Hepatocyte (in vitro differentiated cells): ENCODE data around the gene TAAR8. TPM values are rescaled to one million over a fixed set of nuclear protein-coding genes. Genes with fewer than 3 reads are reported as not detected.
"Not testable (repeated sequence)": the region's sequence is repeated elsewhere in the genome, so short reads cannot be mapped to it uniquely, and the experiment has no call there.

Experiments used
- DNase-seq: peaks from one replicate; pipeline ENCODE4 v3.0.0-alpha.2; 2016; ENCODE audit warnings: low spot score
- H2AFZ ChIP-seq: fragments of 200-600 bp; sonication (generic); 2 replicates; pipeline ENCODE4 v1.6.0; 2016; ENCODE audit warnings: antibody characterized with exemption, mild to moderate bottlenecking
- H3K27ac ChIP-seq: fragments of 200-600 bp; sonication (generic); 2 replicates; pipeline ENCODE4 v1.5.1; 2016; ENCODE audit warnings: mild to moderate bottlenecking
- H3K27me3 ChIP-seq: fragments of 200-600 bp; sonication (generic); 2 replicates; pipeline ENCODE4 v1.6.1; 2016
- H3K36me3 ChIP-seq: fragments of 200-600 bp; sonication (generic); replicated peaks from 2 replicates; pipeline ENCODE4 v1.5.1; 2016; ENCODE audit warnings: low read depth; ENCODE audit not compliant: insufficient read depth
- H3K4me1 ChIP-seq: fragments of 200-600 bp; sonication (generic); 2 replicates; pipeline ENCODE4 v1.5.1; 2016; ENCODE audit warnings: mild to moderate bottlenecking, moderate library complexity; ENCODE audit not compliant: insufficient read depth
- H3K4me2 ChIP-seq: fragments of 200-600 bp; sonication (generic); 2 replicates; pipeline ENCODE4 v1.6.0; 2016
- H3K4me3 ChIP-seq: fragments of 200-600 bp; sonication (generic); 2 replicates; pipeline ENCODE4 v1.5.1; 2016; ENCODE audit warnings: mild to moderate bottlenecking
- H3K79me2 ChIP-seq: fragments of 200-600 bp; sonication (generic); 2 replicates; pipeline ENCODE4 v1.6.0; 2017; ENCODE audit warnings: mild to moderate bottlenecking
- H3K9me2 ChIP-seq: fragments of 200-600 bp; sonication (generic); replicated peaks from 2 replicates; pipeline ENCODE4 v1.6.0; 2017; ENCODE audit warnings: mild to moderate bottlenecking; ENCODE audit not compliant: insufficient read depth
- H3K9me3 ChIP-seq: fragments of 200-600 bp; sonication (generic); 2 replicates; pipeline ENCODE4 v1.5.1; 2016; ENCODE audit warnings: low read depth, mild to moderate bottlenecking
- H4K20me1 ChIP-seq: fragments of 200-600 bp; sonication (generic); 2 replicates; pipeline ENCODE4 v1.6.0; 2016; ENCODE audit warnings: mild to moderate bottlenecking; ENCODE audit not compliant: insufficient read depth, poor library complexity, severe bottlenecking
- CTCF ChIP-seq: fragments of 200-600 bp; sonication (generic); IDR thresholded peaks from 2 replicates; pipeline ENCODE4 v1.5.1; 2016; ENCODE audit warnings: antibody characterized with exemption, mild to moderate bottlenecking; ENCODE audit not compliant: poor library complexity
- EZH2 ChIP-seq: fragments of 200-600 bp; sonication (generic); IDR thresholded peaks from 2 replicates; pipeline ENCODE4 v1.6.1; 2016; ENCODE audit warnings: antibody characterized with exemption, mild to moderate bottlenecking, borderline replicate concordance
- EZH2phosphoT487 ChIP-seq: fragments of 200-600 bp; sonication (generic); IDR thresholded peaks from one replicate; pipeline ENCODE4 v1.6.1; 2018; ENCODE audit warnings: antibody characterized with exemption, mild to moderate bottlenecking, low read depth, moderate library complexity; ENCODE audit not compliant: unreplicated experiment, severe bottlenecking
- WGBS: methylation state at CpG from one replicate; pipeline ENCODE4 v1.1.6; 2016; ENCODE audit warnings: low lambda C conversion rate; ENCODE audit errors: missing lambda C conversion rate; 5-methylcytosine and 5-hydroxymethylcytosine counted together
- polyA plus RNA-seq: library from polyadenylated mRNA; unstranded; fragments of >200 nt; fragmentation: Nextera tagmentation; extraction: Ambion mirVana; gene quantifications from 2 replicates; pipeline ENCODE4 v1.2.1, GENCODE V29; 2016
- total RNA-seq: library from RNA; depleted of rRNA; stranded (reverse); fragments of >200 nt; gene quantifications from 2 replicates; pipeline ENCODE4 v1.2.3, GENCODE V29; 2014

TAAR8 gene
- total and polyA plus RNA-seq, 2 experiments from 2014 or later: not detected

- no peak within 1 kb of the TSS for H3K4me3 ChIP-seq
- DNase-seq: no peak
- no peak within 1 kb of the TSS for H2AFZ ChIP-seq
- no peaks in the 10 kb centered on the region for H3K9me2 ChIP-seq
- H3K4me1 ChIP-seq: no peaks in the 10 kb centered on the region
- TF ChIP-seq EZH2phosphoT487 (no peak), EZH2 (no peak), CTCF (no peak)
- no peaks in the 10 kb centered on the region for H3K79me2 ChIP-seq
- no peaks in the 10 kb centered on the region for H3K27me3 ChIP-seq
- WGBS: 90% methylated on average over 4 of the region's 4 CpGs
- no peaks in the 10 kb centered on the region for H3K9me3 ChIP-seq
- H4K20me1 ChIP-seq: no peaks in the 10 kb centered on the region
- H3K36me3 ChIP-seq: no peaks in the 10 kb centered on the region
- H3K4me2 ChIP-seq: no peak within 1 kb of the TSS
- H3K27ac ChIP-seq: no peak within 1 kb of the TSS
These were observed 14.5 kb upstream of the TAAR8 start, which contains the start of gene TAAR9 for GRCh38 chr6:132537977-132538376. Gene TAAR9, plus strand, starts transcription at chr6:132538277. Its CDS starts 13 bp downstream, at chr6:132538290.

GRCh38 chr6:132544826-132545225 is 7.6 kb upstream of the TAAR8 start:
- DNase-seq: no peak
- no peaks in the 10 kb centered on the region for H3K79me2 ChIP-seq
- H3K9me3 ChIP-seq: no peaks in the 10 kb centered on the region
- H3K4me3 ChIP-seq: no peak overlapping the region
- H3K4me1 ChIP-seq: no peaks in the 10 kb centered on the region
- H2AFZ ChIP-seq: no peak overlapping the region
- H3K4me2 ChIP-seq: no peak overlapping the region
- H3K27me3 ChIP-seq: no peaks in the 10 kb centered on the region
- H4K20me1 ChIP-seq: no peaks in the 10 kb centered on the region
- TF ChIP-seq CTCF: no peak
- H3K27ac ChIP-seq: no peak overlapping the region
- no peaks in the 10 kb centered on the region for H3K36me3 ChIP-seq
- no peaks in the 10 kb centered on the region for H3K9me2 ChIP-seq

GRCh38 chr6:132548746-132549463 is 3.6 kb upstream of the TAAR8 start:
- no peak for DNase-seq
- TF ChIP-seq EZH2: no peak
- TF ChIP-seq EZH2phosphoT487: no peak
- TF ChIP-seq CTCF: no peak
- Histone ChIP-seq H3K4me1 (no peaks in the 10 kb centered on the region), H3K27ac (no peak overlapping the region), H3K4me2 (no peak overlapping the region), H3K27me3 (no peaks in the 10 kb centered on the region), H3K4me3 (no peak overlapping the region), H3K9me3 (no peaks in the 10 kb centered on the region), H2AFZ (no peak overlapping the region), H3K36me3 (no peaks in the 10 kb centered on the region), H3K9me2 (no peaks in the 10 kb centered on the region), H3K79me2 (no peaks in the 10 kb centered on the region), H4K20me1 (no peaks in the 10 kb centered on the region)
- WGBS: 87% methylated on average over 4 of the region's 4 CpGs

- Histone ChIP-seq H2AFZ (no peak overlapping the region), H3K4me2 (no peak overlapping the region), H3K27ac (no peak overlapping the region), H3K27me3 (no peaks in the 10 kb centered on the region), H4K20me1 (no peaks in the 10 kb centered on the region), H3K4me1 (no peaks in the 10 kb centered on the region), H3K36me3 (no peaks in the 10 kb centered on the region), H3K4me3 (no peak overlapping the region), H3K9me3 (no peaks in the 10 kb centered on the region), H3K79me2 (no peaks in the 10 kb centered on the region), H3K9me2 (no peaks in the 10 kb centered on the region)
- no peak for TF ChIP-seq CTCF
- no peak for DNase-seq
- 77% methylated on average over 4 of the region's 4 CpGs for WGBS
These were observed 1.3 kb upstream of the TAAR8 start for GRCh38 chr6:132551214-132551613.

- not testable (repeated sequence) for H4K20me1 ChIP-seq, H3K79me2 ChIP-seq, H2AFZ ChIP-seq, H3K4me2 ChIP-seq, H3K4me1 ChIP-seq, H3K36me3 ChIP-seq, H3K27ac ChIP-seq, H3K27me3 ChIP-seq, DNase-seq, H3K4me3 ChIP-seq, H3K9me3 ChIP-seq, H3K9me2 ChIP-seq
- 85% methylated on average over 3 of the region's 3 CpGs for WGBS
These were observed 7.6 kb downstream of the TAAR8 start for GRCh38 chr6:132560087-132560486.
